Inflammatory macrophage treated with lipopolysaccharide for 4 hours (primary cell): ENCODE data around the gene AFF1.

ENCODE experiments used
- DNase-seq: peaks from one replicate; pipeline ENCODE4 v3.0.0-alpha.2; 2020

AFF1 gene

GRCh38 chr4:87166296-87166854 is 231.6 kb downstream of the AFF1 start:
- no peak for DNase-seq

DNA sequence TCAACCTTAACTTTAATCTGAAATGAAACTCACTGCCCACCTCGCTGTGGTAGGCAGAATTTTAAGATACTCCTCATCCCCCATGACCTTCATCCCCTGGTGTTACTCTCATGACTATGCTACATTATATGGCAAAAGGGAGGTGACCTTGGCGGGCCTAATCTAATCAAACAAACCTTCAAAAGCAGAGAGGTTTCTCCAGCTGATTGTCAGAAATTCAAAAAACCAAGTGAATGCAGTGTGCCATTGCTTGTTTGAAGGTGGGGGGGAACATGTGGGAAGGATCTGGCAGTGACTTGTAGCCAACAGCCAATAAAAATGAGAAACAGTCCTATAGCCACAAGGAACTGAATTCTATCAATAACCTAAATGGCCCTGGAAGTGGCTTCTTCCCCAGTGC is 237.1 kb downstream of the AFF1 start:
- no peak for DNase-seq

GRCh38 chr4:87174672-87175071 is 239.9 kb downstream of the AFF1 start:
- no peak for DNase-seq

DNA sequence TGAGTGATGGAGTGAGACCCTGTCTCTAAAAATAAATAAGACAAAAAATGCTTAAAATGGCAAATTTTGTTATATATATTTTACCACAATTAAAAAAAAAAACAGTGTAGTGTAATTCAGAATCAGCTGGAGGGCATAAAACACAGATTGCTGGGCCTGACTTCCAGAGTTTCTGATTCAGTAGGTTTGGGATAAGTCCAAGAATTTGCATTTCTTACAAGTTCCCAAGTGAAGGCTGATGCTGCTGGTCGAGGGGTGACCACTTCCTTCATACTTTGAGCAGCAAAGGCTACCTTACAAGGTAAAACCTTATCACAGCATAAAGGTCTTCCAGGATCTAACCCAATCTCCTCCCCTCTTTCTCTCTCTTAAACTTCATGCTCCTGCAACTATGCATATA is 244.9 kb downstream of the AFF1 start:
- no peak for DNase-seq

DNA sequence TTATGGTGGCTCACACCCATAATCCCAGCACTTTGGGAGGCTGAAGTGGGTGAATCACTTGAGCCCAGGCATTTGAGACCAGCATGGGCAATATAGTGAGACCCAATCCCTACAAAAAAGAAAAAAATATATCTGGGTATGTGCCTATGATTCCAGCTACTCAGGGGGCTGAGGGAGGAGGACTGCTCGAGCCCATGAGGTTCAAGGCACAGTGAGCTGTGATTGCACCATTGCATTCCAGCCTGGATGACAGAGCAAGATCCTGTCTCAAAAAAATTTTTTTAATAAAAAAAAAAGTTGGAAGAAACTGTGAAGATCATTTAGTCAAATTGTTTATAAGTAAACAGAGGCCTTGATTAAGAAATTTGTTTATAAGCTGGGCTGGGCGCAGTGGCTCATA is 246.0 kb downstream of the AFF1 start:
- no peak for DNase-seq

GRCh38 chr4:87185146-87185870 is 250.5 kb downstream of the AFF1 start:
- DNase-seq: no peak

DNA sequence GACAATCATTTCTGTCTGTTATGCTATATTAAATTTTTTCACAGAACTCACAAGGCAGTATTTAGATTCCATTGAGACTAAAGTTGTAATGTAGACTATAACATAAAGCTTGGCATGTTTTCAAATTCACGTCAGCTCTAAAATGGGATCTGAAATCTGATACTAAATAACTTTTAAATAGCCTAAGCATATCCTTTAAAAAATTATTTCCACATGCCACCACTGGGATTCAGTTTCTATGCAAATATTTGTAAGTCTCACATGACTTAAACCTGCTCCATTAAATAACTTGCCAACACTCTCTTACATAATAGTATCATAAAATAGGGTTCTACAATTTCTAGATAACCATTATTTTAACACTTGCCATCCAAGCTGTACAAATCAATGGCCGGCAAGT is 253.2 kb downstream of the AFF1 start:
- DNase-seq: peak; percentile 6

DNA sequence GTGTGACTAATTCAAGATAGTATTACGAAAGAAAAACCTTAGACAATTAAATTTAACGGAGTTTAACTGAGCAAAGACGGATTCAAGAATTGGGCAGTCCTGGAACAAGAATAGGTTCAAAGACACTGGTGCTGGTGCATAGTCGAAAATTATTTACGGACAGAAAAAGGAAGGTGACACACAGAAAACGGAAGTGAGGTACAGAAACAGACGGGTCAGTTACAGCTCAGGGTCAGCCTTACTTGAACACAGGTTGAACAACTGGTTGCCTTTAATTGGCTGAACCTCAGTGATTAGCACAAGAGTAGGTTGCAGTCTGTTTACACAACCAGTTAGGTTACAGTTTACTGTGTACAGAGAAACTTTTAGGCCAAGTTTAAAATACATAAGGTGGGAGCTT is 254.1 kb downstream of the AFF1 start:
- no peak for DNase-seq
